PC-3 (cell line): ENCODE measurements around the gene TMEM51. TPM values are rescaled to one million over a fixed set of nuclear protein-coding genes. Genes with fewer than 3 reads are reported as not detected.

Source experiments
- ATAC-seq: fragments of 200-7000 bp; cut with Tn5 transposase; 2 replicates; pipeline ENCODE4 v1.9.1; 2020; ENCODE audit warnings: mild to moderate bottlenecking, moderate library complexity
- BruUV-seq: library from RNA; stranded (reverse); fragments of 400-500 nt; replicated peaks from 2 replicates; lab custom pipeline; 2021; lab: Mats Ljungman, UMichigan
- CTCF ChIA-PET: fragments of 300-600 bp; sonication (Branson Sonifier 250); formaldehyde crosslinking; loops from one replicate; lab custom pipeline; 2022; ENCODE audit warnings: antibody characterized with exemption; lab: Charles Lee
- POLR2A ChIA-PET: fragments of 300-600 bp; sonication (Branson Sonifier 250); formaldehyde crosslinking; loops from one replicate; lab custom pipeline; 2022; ENCODE audit warnings: antibody characterized with exemption; ENCODE audit not compliant: unreplicated experiment; lab: Charles Lee
- DNase-seq: peaks from one replicate; pipeline ENCODE4 v3.0.0-alpha.2; 2015
- H2AFZ ChIP-seq: fragments of 300-600 bp; sonication (generic); 2 replicates; pipeline ENCODE4 v1.6.0; 2016; ENCODE audit warnings: antibody characterized with exemption, low read length
- H3F3A ChIP-seq: fragments of 300-600 bp; sonication (generic); one replicate; pipeline ENCODE4 v1.6.0; 2017; ENCODE audit warnings: antibody characterized with exemption, low read length, control low read depth, mild to moderate bottlenecking; ENCODE audit not compliant: unreplicated experiment
- H3K27ac ChIP-seq: fragments of 300-600 bp; sonication (generic); 2 replicates; pipeline ENCODE4 v1.5.1; 2016; ENCODE audit warnings: mild to moderate bottlenecking, low read length
- H3K27me3 ChIP-seq: fragments of 300-600 bp; sonication (generic); 2 replicates; pipeline ENCODE4 v1.6.1; 2016; ENCODE audit warnings: low read length, mixed read lengths
- H3K36me3 ChIP-seq: fragments of 300-600 bp; sonication (generic); 2 replicates; pipeline ENCODE4 v1.6.1; 2016; ENCODE audit warnings: low read depth, mixed run types, low read length, mixed read lengths
- H3K4me1 ChIP-seq: fragments of 300-600 bp; sonication (generic); 2 replicates; pipeline ENCODE4 v1.5.1; 2016; ENCODE audit warnings: low read length; ENCODE audit not compliant: insufficient read depth
- H3K4me2 ChIP-seq: fragments of 300-600 bp; sonication (generic); 2 replicates; pipeline ENCODE4 v1.6.0; 2016; ENCODE audit warnings: low read length
- H3K4me3 ChIP-seq: fragments of 300-600 bp; sonication (generic); 2 replicates; pipeline ENCODE4 v1.5.1; 2016; ENCODE audit warnings: mild to moderate bottlenecking, low read length, mixed read lengths
- H3K79me2 ChIP-seq: fragments of 300-600 bp; sonication (generic); 2 replicates; pipeline ENCODE4 v1.6.1; 2017; ENCODE audit warnings: low read length, mixed read lengths
- H3K9ac ChIP-seq: fragments of 300-600 bp; sonication (generic); 2 replicates; pipeline ENCODE4 v1.6.0; 2016; ENCODE audit warnings: mild to moderate bottlenecking, low read length
- H3K9me2 ChIP-seq: fragments of 300-600 bp; sonication (generic); replicated peaks from 2 replicates; pipeline ENCODE4 v1.6.1; 2016; ENCODE audit warnings: mixed run types, low read length, mixed read lengths
- H3K9me3 ChIP-seq: fragments of 300-600 bp; sonication (generic); 2 replicates; pipeline ENCODE4 v1.6.1; 2016; ENCODE audit warnings: low read length, mixed read lengths
- H4K20me1 ChIP-seq: fragments of 300-600 bp; sonication (generic); 2 replicates; pipeline ENCODE4 v1.6.1; 2016; ENCODE audit warnings: low read length, mixed read lengths
- EZH2 ChIP-seq: fragments of 300-600 bp; sonication (generic); IDR thresholded peaks from one replicate; pipeline ENCODE4 v1.6.1; 2017; ENCODE audit warnings: antibody characterized with exemption, mild to moderate bottlenecking, low read length; ENCODE audit not compliant: unreplicated experiment
- EZH2phosphoT487 ChIP-seq: fragments of 300-600 bp; sonication (generic); IDR thresholded peaks from 2 replicates; pipeline ENCODE4 v1.6.1; 2018; ENCODE audit warnings: mild to moderate bottlenecking, antibody characterized with exemption, low read length, borderline replicate concordance
- intact Hi-C: fragments of 100-400 bp; cut with micrococcal nuclease; formaldehyde crosslinking; loops from 2 replicates; pipeline ENCODE4 v1.9.0; 2023
- total RNA-seq: library from RNA; depleted of rRNA; stranded (reverse); fragments of >200 nt; gene quantifications from 2 replicates; pipeline ENCODE4 v1.2.3, GENCODE V29; 2014
- TF ChIP-seq, protein P1 (sequence below): fragments of 300-600 bp; sonication (generic); conservative IDR thresholded peaks from 2 replicates; pipeline ENCODE4 v1.5.1; 2017; ENCODE audit warnings: antibody characterized with exemption, low read depth, mild to moderate bottlenecking, low read length

Gene TMEM51
- total RNA-seq, 1 experiment from 2014 or later: 20.8 TPM

DNA sequence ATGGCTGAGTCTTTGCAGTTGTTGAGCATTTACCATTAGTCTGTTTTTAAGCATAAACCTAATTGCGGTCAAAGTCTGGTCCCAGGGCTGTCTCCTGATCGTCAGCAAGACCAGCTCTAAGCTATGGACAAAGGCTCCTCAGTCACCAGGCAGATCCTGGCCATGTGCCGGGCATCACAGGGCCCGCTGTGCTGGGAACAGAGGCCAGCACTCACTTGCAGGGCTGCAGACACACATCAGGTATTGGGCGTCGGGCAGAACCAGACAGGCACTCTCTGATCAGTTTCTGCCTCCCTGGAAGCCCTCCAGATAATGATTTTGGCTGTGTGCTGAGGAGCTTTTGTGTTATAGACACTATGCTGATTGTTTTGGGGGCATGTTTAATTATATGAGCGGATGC lies 26.6 kb downstream of the TMEM51 start:
- TF ChIP-seq, protein P1, sequence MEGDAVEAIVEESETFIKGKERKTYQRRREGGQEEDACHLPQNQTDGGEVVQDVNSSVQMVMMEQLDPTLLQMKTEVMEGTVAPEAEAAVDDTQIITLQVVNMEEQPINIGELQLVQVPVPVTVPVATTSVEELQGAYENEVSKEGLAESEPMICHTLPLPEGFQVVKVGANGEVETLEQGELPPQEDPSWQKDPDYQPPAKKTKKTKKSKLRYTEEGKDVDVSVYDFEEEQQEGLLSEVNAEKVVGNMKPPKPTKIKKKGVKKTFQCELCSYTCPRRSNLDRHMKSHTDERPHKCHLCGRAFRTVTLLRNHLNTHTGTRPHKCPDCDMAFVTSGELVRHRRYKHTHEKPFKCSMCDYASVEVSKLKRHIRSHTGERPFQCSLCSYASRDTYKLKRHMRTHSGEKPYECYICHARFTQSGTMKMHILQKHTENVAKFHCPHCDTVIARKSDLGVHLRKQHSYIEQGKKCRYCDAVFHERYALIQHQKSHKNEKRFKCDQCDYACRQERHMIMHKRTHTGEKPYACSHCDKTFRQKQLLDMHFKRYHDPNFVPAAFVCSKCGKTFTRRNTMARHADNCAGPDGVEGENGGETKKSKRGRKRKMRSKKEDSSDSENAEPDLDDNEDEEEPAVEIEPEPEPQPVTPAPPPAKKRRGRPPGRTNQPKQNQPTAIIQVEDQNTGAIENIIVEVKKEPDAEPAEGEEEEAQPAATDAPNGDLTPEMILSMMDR: no peak
- no peak for TF ChIP-seq EZH2
- no peak for TF ChIP-seq EZH2phosphoT487
- Histone ChIP-seq H3K36me3 (no peaks in the 10 kb centered on the region), H3K27me3 (no peaks in the 10 kb centered on the region), H3K27ac (peak overlapping the region; percentile 95), H3F3A (peaks cover 11% of the 10 kb centered on the region), H3K9me2 (no peaks in the 10 kb centered on the region), H3K4me2 (peak overlapping the region; percentile 78), H3K79me2 (peaks cover 68% of the 10 kb centered on the region), H4K20me1 (no peaks in the 10 kb centered on the region), H3K4me1 (peaks cover 48% of the 10 kb centered on the region), H3K9ac (peak overlapping the region; percentile 47; the same call in 1 of the 2 replicates), H2AFZ (no peak overlapping the region), H3K4me3 (0 out of 2 replicates have a peak overlapping the region, but pooled peaks have one; percentile 36), H3K9me3 (no peaks in the 10 kb centered on the region)
- ATAC-seq (no peak), DNase-seq (no peak)
- intact Hi-C loops: no loop called here
- ChIA-PET CTCF (no interaction called here), POLR2A (no interaction called here)
- BruUV-seq: no TSS peak

DNA sequence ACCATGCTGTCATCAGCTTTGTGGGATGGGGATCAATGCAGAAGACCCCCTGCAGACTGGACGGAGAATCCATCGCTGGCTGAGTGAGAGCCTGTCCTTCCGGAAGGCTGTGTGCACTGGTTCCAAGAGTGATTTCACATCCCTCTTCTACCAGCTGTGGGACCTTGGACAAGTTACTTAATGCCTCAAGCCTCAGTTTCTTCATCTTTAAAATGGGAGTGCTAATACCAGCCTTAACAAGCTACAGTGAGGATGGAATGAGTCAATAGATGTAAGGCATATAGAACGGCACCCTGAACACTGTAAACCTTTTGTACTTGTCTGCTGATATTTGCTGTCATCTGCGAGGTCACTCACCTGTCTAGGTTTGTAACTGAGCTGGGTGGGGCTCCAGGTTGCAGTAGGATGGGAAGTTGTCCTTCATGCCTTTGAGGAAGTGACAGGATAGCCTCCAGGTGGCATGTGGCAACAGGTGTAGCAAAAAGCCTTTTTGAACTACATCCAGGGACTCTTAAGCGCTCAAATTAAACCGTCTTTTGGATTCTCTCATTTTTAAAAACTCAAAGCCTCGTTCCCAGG lies 27.5 kb downstream of the TMEM51 start:
- Histone ChIP-seq H4K20me1 (no peaks in the 10 kb centered on the region), H3K27me3 (no peaks in the 10 kb centered on the region), H3K4me2 (0 out of 2 replicates have a peak overlapping the region, but pooled peaks have one; percentile 78), H3F3A (peaks cover 11% of the 10 kb centered on the region), H3K9me3 (no peaks in the 10 kb centered on the region), H3K9me2 (no peaks in the 10 kb centered on the region), H2AFZ (no peak overlapping the region), H3K4me3 (no peak overlapping the region), H3K9ac (no peak overlapping the region), H3K4me1 (peaks cover 48% of the 10 kb centered on the region), H3K36me3 (no peaks in the 10 kb centered on the region), H3K79me2 (peaks cover 72% of the 10 kb centered on the region), H3K27ac (no peak overlapping the region)
- POLR2A ChIA-PET: no interaction called here
- BruUV-seq: no TSS peak
- CTCF ChIA-PET: no interaction called here
- TF ChIP-seq EZH2: no peak
- TF ChIP-seq, protein P1: no peak
- TF ChIP-seq EZH2phosphoT487: no peak
- no peak for ATAC-seq
- DNase-seq: no peak
- intact Hi-C loops: no loop called here

DNA sequence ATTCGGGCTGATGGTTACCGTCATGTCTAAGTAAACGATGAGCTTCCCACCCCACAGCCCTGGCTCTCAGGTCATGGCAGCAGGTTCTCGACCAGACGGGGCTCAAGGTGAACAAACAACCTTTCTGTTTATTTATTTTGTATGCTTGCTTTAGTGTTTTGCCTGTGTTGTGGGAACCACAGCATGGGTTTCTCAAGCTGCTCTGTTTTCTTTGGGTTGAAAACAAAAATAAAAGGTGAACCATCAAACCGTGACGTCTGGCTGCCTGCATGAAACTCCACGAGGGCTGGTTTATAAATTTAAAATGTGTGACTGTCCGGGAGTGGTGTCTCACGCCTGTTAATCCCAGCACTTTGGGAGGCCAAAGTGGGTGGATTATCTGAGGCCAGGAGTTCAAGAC lies 28.0 kb downstream of the TMEM51 start:
- no peak for ATAC-seq
- Histone ChIP-seq H3K4me1 (peaks cover 47% of the 10 kb centered on the region), H3K4me2 (no peak overlapping the region), H3K4me3 (no peak overlapping the region), H3K9ac (no peak overlapping the region), H3K27me3 (no peaks in the 10 kb centered on the region), H3K9me3 (no peaks in the 10 kb centered on the region), H3K27ac (no peak overlapping the region), H3F3A (peaks cover 11% of the 10 kb centered on the region), H4K20me1 (no peaks in the 10 kb centered on the region), H3K9me2 (no peaks in the 10 kb centered on the region), H3K79me2 (peaks cover 76% of the 10 kb centered on the region), H3K36me3 (no peaks in the 10 kb centered on the region), H2AFZ (no peak overlapping the region)
- intact Hi-C loops: no loop called here
- no peak for TF ChIP-seq EZH2
- TF ChIP-seq EZH2phosphoT487: no peak
- TF ChIP-seq, protein P1: no peak
- BruUV-seq: no TSS peak
- ChIA-PET POLR2A (no interaction called here), CTCF (no interaction called here)
- DNase-seq: no peak
